Astrocyte (in vitro differentiated cells and primary cell): ENCODE results near the gene CD300LF.

ENCODE experiments used
- EZH2 ChIP-seq: IDR thresholded peaks from 2 replicates; pipeline ENCODE4 v1.6.1; 2012; ENCODE audit warnings: mild to moderate bottlenecking, low read length, inconsistent platforms; ENCODE audit not compliant: insufficient read depth
- TF ChIP-seq, protein P1 (sequence below): IDR thresholded peaks from 2 replicates; pipeline ENCODE4 v1.5.1; 2011; ENCODE audit warnings: low read depth, mild to moderate bottlenecking, inconsistent platforms, low read length, moderate library complexity; ENCODE audit not compliant: insufficient read depth

DNA sequence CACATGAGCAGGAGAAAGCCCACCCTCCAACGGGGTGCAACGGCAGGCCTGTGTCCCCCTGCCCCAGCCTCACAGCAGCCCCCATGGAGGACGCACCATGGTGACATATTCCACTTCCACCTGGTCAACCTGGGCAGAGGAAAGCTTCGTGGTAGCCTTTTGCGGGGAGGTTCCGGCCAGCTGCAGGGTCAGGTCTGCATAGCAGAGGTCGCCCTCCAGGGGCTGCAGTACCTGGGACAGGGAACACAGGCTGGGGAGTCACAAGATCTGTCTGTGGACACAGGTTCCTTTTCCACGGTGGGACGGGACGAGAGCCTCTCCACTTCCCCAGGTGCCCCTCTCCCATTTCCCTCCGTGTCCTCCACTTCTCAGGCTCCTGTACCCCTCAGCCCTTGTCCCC lies 17.1 kb downstream of the CD300LF start:
- TF ChIP-seq, protein P1, sequence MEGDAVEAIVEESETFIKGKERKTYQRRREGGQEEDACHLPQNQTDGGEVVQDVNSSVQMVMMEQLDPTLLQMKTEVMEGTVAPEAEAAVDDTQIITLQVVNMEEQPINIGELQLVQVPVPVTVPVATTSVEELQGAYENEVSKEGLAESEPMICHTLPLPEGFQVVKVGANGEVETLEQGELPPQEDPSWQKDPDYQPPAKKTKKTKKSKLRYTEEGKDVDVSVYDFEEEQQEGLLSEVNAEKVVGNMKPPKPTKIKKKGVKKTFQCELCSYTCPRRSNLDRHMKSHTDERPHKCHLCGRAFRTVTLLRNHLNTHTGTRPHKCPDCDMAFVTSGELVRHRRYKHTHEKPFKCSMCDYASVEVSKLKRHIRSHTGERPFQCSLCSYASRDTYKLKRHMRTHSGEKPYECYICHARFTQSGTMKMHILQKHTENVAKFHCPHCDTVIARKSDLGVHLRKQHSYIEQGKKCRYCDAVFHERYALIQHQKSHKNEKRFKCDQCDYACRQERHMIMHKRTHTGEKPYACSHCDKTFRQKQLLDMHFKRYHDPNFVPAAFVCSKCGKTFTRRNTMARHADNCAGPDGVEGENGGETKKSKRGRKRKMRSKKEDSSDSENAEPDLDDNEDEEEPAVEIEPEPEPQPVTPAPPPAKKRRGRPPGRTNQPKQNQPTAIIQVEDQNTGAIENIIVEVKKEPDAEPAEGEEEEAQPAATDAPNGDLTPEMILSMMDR: no peak
- TF ChIP-seq EZH2: no peak
